A673 (cell line): Measurements from ENCODE around the gene ANKRD10. TPM values are rescaled to one million over a fixed set of nuclear protein-coding genes. Genes with fewer than 3 reads are reported as not detected.
"Not testable (repeated sequence)": the region's sequence is repeated elsewhere in the genome, so short reads cannot be mapped to it uniquely, and the experiment has no call there.

Experiments used
- BruUV-seq: library from RNA; stranded (reverse); fragments of 400-500 nt; replicated peaks from 2 replicates; lab custom pipeline; 2021; lab: Mats Ljungman, UMichigan
- CTCF ChIA-PET: fragments of 300-600 bp; sonication (Branson Sonifier 250); formaldehyde crosslinking; loops from one replicate; lab custom pipeline; 2022; ENCODE audit warnings: antibody characterized with exemption; lab: Charles Lee
- POLR2A ChIA-PET: fragments of 300-600 bp; sonication (Branson Sonifier 250); formaldehyde crosslinking; loops from one replicate; lab custom pipeline; 2022; ENCODE audit warnings: antibody characterized with exemption; ENCODE audit not compliant: low non-redundant PET; lab: Charles Lee
- DNase-seq: peaks from one replicate; pipeline ENCODE4 v3.0.0-alpha.2; 2015; ENCODE audit warnings: low spot score
- H3K27ac ChIP-seq: fragments of 200-600 bp; sonication (generic); 2 replicates; pipeline ENCODE4 v1.5.1; 2016; ENCODE audit warnings: mixed run types, low read depth, mild to moderate bottlenecking, mixed read lengths, antibody characterized with exemption, low read length; ENCODE audit not compliant: poor library complexity, severe bottlenecking
- H3K27me3 ChIP-seq: fragments of 200-600 bp; sonication (generic); replicated peaks from 2 replicates; pipeline ENCODE4 v1.6.1; 2017; ENCODE audit warnings: mixed run types, low read depth, mild to moderate bottlenecking, mixed read lengths, antibody characterized with exemption, low read length; ENCODE audit not compliant: insufficient read depth, poor library complexity
- H3K36me3 ChIP-seq: fragments of 200-600 bp; sonication (generic); 2 replicates; pipeline ENCODE4 v1.6.1; 2016; ENCODE audit warnings: mixed run types, mild to moderate bottlenecking, mixed read lengths, antibody characterized with exemption, low read length; ENCODE audit not compliant: insufficient read depth, poor library complexity, severe bottlenecking
- H3K4me1 ChIP-seq: fragments of 200-600 bp; sonication (generic); 2 replicates; pipeline ENCODE4 v1.6.1; 2017; ENCODE audit warnings: mixed run types, mild to moderate bottlenecking, mixed read lengths, antibody characterized with exemption, low read length; ENCODE audit not compliant: insufficient read depth, poor library complexity, severe bottlenecking
- H3K4me3 ChIP-seq: fragments of 200-600 bp; sonication (generic); 2 replicates; pipeline ENCODE4 v1.5.1; 2016; ENCODE audit warnings: low read depth, mixed run types, mild to moderate bottlenecking, mixed read lengths, low read length; ENCODE audit not compliant: poor library complexity, severe bottlenecking
- H3K9me3 ChIP-seq: fragments of 200-600 bp; sonication (generic); 2 replicates; pipeline ENCODE4 v1.6.1; 2016; ENCODE audit warnings: mixed run types, low read depth, mild to moderate bottlenecking, mixed read lengths, antibody characterized with exemption, low read length; ENCODE audit not compliant: poor library complexity, severe bottlenecking
- CTCF ChIP-seq: fragments of 300-800, 200-600 bp; sonication (generic); conservative IDR thresholded peaks from 2 replicates; pipeline ENCODE4 v1.5.1; 2017; ENCODE audit warnings: low read depth, mild to moderate bottlenecking, antibody characterized with exemption, low read length, moderate library complexity, mixed read lengths
- EZH2 ChIP-seq: fragments of 200-600 bp; sonication (generic); IDR thresholded peaks from 2 replicates; pipeline ENCODE4 v1.6.1; 2017; ENCODE audit warnings: borderline replicate concordance, low read depth, mild to moderate bottlenecking, mixed read lengths, antibody characterized with exemption, low read length; ENCODE audit not compliant: poor library complexity, severe bottlenecking
- intact Hi-C: fragments of 100-400 bp; cut with micrococcal nuclease; formaldehyde crosslinking; loops from one replicate; pipeline ENCODE4 v1.10.0; 2022; ENCODE audit not compliant: unreplicated experiment
- total RNA-seq: library from RNA; stranded (reverse); gene quantifications from 2 replicates; pipeline ENCODE4 v1.2.3, GENCODE V29; 2021

ANKRD10 gene
- total RNA-seq, 1 experiment from 2014 or later: 96.2 TPM

- no peaks in the 10 kb centered on the region for H3K4me1 ChIP-seq
- intact Hi-C loops: no loop called here
Measured at GRCh38 chr13:110838116-110838515, 76.8 kb downstream of the ANKRD10 start.

GRCh38 chr13:110837397-110838061, 77.3 kb downstream of the ANKRD10 start:
- H3K4me3 ChIP-seq, DNase-seq, intact Hi-C loops, H3K9me3 ChIP-seq, H3K27ac ChIP-seq, H3K4me1 ChIP-seq, BruUV-seq, POLR2A ChIA-PET, H3K36me3 ChIP-seq, H3K27me3 ChIP-seq, CTCF ChIA-PET: not testable (repeated sequence)

More at GRCh38 chr13:110838116-110838515, 76.8 kb downstream of the ANKRD10 start:
- DNase-seq: no peak
- Histone ChIP-seq H3K36me3 (no peaks in the 10 kb centered on the region), H3K27me3 (no peaks in the 10 kb centered on the region), H3K4me3 (no peak overlapping the region), H3K27ac (no peak overlapping the region), H3K9me3 (no peaks in the 10 kb centered on the region)
- CTCF ChIA-PET: no interaction called here
- no peak for TF ChIP-seq EZH2
- TF ChIP-seq CTCF: no peak
- no TSS peak for BruUV-seq
- POLR2A ChIA-PET: no interaction called here

GRCh38 chr13:110836605-110836903, 78.3 kb downstream of the ANKRD10 start:
- H3K27me3 ChIP-seq: no peaks in the 10 kb centered on the region
- no TSS peak for BruUV-seq
- H3K4me1 ChIP-seq: no peaks in the 10 kb centered on the region
- H3K4me3 ChIP-seq: no peak overlapping the region
- no peaks in the 10 kb centered on the region for H3K9me3 ChIP-seq
- ChIA-PET CTCF (no interaction called here), POLR2A (no interaction called here)
- DNase-seq: no peak
- H3K36me3 ChIP-seq: no peaks in the 10 kb centered on the region
- H3K27ac ChIP-seq: no peak overlapping the region
- intact Hi-C loops: no loop called here
- TF ChIP-seq CTCF: no peak
- no peak for TF ChIP-seq EZH2
